Endothelial cell of umbilical vein (primary cell): ENCODE measurements around the gene RBM20. TPM values are rescaled to one million over a fixed set of nuclear protein-coding genes. Genes with fewer than 3 reads are reported as not detected.

Experiments
- BruUV-seq: library from RNA; stranded (reverse); fragments of 400-500 nt; replicated peaks from 2 replicates; lab custom pipeline; 2021; lab: Mats Ljungman, UMichigan
- CTCF ChIA-PET: fragments of 300-600, 350-600 bp; sonication (Branson Sonifier 250); formaldehyde crosslinking; loops from one replicate; lab custom pipeline; 2021; ENCODE audit warnings: antibody characterized with exemption, inconsistent platforms; lab: Charles Lee
- POLR2A ChIA-PET: fragments of 300-600, 350-600 bp; sonication (Branson Sonifier 250); formaldehyde crosslinking; loops from one replicate; lab custom pipeline; 2021; ENCODE audit warnings: antibody characterized with exemption, inconsistent platforms; lab: Charles Lee
- DNase-seq: peaks from one replicate; pipeline ENCODE4 v3.0.0-alpha.2; 2011; ENCODE audit warnings: low read depth, low spot score
- FAIRE-seq: peaks from 2 replicates; lab custom pipeline; 2011; peaks lifted over from hg19 to GRCh38; lab: Jason Lieb, UNC
- H2AFZ ChIP-seq: 2 replicates; pipeline ENCODE4 v1.6.0; 2012; ENCODE audit warnings: low read depth, low read length, control low read depth, inconsistent platforms
- H3K27ac ChIP-seq: 2 replicates; pipeline ENCODE4 v1.5.1; 2011; ENCODE audit warnings: low read depth, mild to moderate bottlenecking, control low read depth, low read length, moderate library complexity; ENCODE audit not compliant: insufficient read depth
- H3K27me3 ChIP-seq, 2 experiments: 2 replicates each; pipeline versions ENCODE4 v1.6.0 to v1.6.1; 2011; ENCODE audit warnings: low read length in 2 of 2, mixed read lengths in 1 of 2; ENCODE audit not compliant: control insufficient read depth in 2 of 2, insufficient read depth in 2 of 2
- H3K36me3 ChIP-seq, 2 experiments: 2 replicates in 1 of 2; 3 replicates in 1 of 2; pipeline ENCODE4 v1.5.1; 2011; ENCODE audit warnings: low read length in 2 of 2, mild to moderate bottlenecking in 1 of 2, moderate library complexity in 1 of 2; ENCODE audit not compliant: control insufficient read depth in 2 of 2, insufficient read depth in 2 of 2; ENCODE audit errors: extremely low read depth in 1 of 2
- H3K4me1 ChIP-seq: 3 replicates; pipeline ENCODE4 v1.5.1; 2011; ENCODE audit warnings: mild to moderate bottlenecking, low read length; ENCODE audit not compliant: control insufficient read depth, insufficient read depth; ENCODE audit errors: extremely low read depth
- H3K4me2 ChIP-seq: 2 replicates; pipeline ENCODE4 v1.6.1; 2011; ENCODE audit warnings: low read length, control low read depth, mixed read lengths; ENCODE audit not compliant: insufficient read depth
- H3K4me3 ChIP-seq, 3 experiments: fragments of 200-600 bp in 1 of 3; sonication (generic), shearing (Covaris generic) in 1 of 3; replicated peaks in 1 of 3; 2 replicates each; pipeline ENCODE4 v1.5.1; 2011 to 2016; ENCODE audit warnings: control low read depth in 3 of 3, low read length in 3 of 3, mild to moderate bottlenecking in 2 of 3, inconsistent platforms in 1 of 3, low read depth in 1 of 3, moderate library complexity in 1 of 3; ENCODE audit not compliant: insufficient read depth in 1 of 3
- H3K79me2 ChIP-seq: 2 replicates; pipeline ENCODE4 v1.6.0; 2012; ENCODE audit warnings: low read length, inconsistent platforms; ENCODE audit not compliant: control insufficient read depth, insufficient read depth
- H3K9ac ChIP-seq: replicated peaks from 2 replicates; pipeline ENCODE3; 2011; ENCODE audit warnings: low read length, control low read depth; ENCODE audit not compliant: insufficient read depth; ENCODE audit errors: extremely low read depth
- H3K9me1 ChIP-seq: replicated peaks from 3 replicates; pipeline ENCODE4 v1.6.0; 2011; ENCODE audit warnings: mild to moderate bottlenecking, low read length; ENCODE audit not compliant: control insufficient read depth, insufficient read depth; ENCODE audit errors: extremely low read depth
- H3K9me3 ChIP-seq: replicated peaks from 2 replicates; pipeline ENCODE4 v1.5.1; 2012; ENCODE audit warnings: low read length, inconsistent platforms; ENCODE audit not compliant: control insufficient read depth, insufficient read depth
- H4K20me1 ChIP-seq: replicated peaks from 2 replicates; pipeline ENCODE3; 2011; ENCODE audit warnings: mild to moderate bottlenecking, low read length; ENCODE audit not compliant: control insufficient read depth, insufficient read depth; ENCODE audit errors: extremely low read depth
- EZH2 ChIP-seq: IDR thresholded peaks from 2 replicates; pipeline ENCODE4 v1.6.1; 2012; ENCODE audit warnings: borderline replicate concordance, low read depth, mild to moderate bottlenecking, moderate library complexity, low read length, inconsistent platforms; ENCODE audit not compliant: severe bottlenecking
- FOS ChIP-seq: IDR thresholded peaks from 2 replicates; pipeline ENCODE4 v1.6.1; 2011; ENCODE audit warnings: mild to moderate bottlenecking, low read length, moderate library complexity, borderline replicate concordance; ENCODE audit not compliant: insufficient read depth
- GATA2 ChIP-seq: IDR thresholded peaks from 2 replicates; pipeline ENCODE4 v1.7.0; 2011; ENCODE audit warnings: low read depth, mild to moderate bottlenecking, moderate library complexity, mixed read lengths, low read length; ENCODE audit not compliant: insufficient read length, insufficient read depth
- JUN ChIP-seq: IDR thresholded peaks from 2 replicates; pipeline ENCODE4 v1.6.1; 2011; ENCODE audit warnings: borderline replicate concordance, low read depth; ENCODE audit not compliant: insufficient read length, insufficient read depth
- MYC ChIP-seq: IDR thresholded peaks from one replicate; pipeline ENCODE4 v1.6.1; 2011; ENCODE audit warnings: mild to moderate bottlenecking, low read depth, low read length
- POLR2A ChIP-seq: IDR thresholded peaks from 2 replicates; pipeline ENCODE4 v1.6.1; 2012; ENCODE audit warnings: low read depth, mild to moderate bottlenecking, control low read depth, low read length
- POLR2AphosphoS5 ChIP-seq: IDR thresholded peaks from 2 replicates; pipeline ENCODE4 v1.6.1; 2012; ENCODE audit warnings: low read depth, mild to moderate bottlenecking, control low read depth, low read length, moderate library complexity; ENCODE audit not compliant: insufficient read depth
- dilution Hi-C: fragments of 300-500 bp; cut with MboI; formaldehyde crosslinking; loops from one replicate; pipeline ENCODE4 v1.15.0; 2019; ENCODE audit warnings: low sequenced_read_pairs; ENCODE audit not compliant: extremely low pct_ligation_motif_present
- intact Hi-C: fragments of 100-400 bp; cut with micrococcal nuclease; formaldehyde crosslinking; loops from one replicate; pipeline ENCODE4 v1.10.0; 2022
- polyA plus RNA-seq, 4 experiments: library from polyadenylated mRNA; depleted of rRNA in 3 of 4; stranded (reverse) in 3 of 4; unstranded in 1 of 4; fragments of >200 nt; gene quantifications; 2 replicates each; pipeline versions ENCODE4 v1.2.1 to v1.2.3, GENCODE V29; 2011 to 2012; ENCODE audit warnings: missing spikeins in 1 of 4
- total RNA-seq: library from RNA; stranded (reverse); gene quantifications from 2 replicates; pipeline ENCODE4 v1.2.3, GENCODE V29; 2021
- TF ChIP-seq, protein P1 (sequence below), 2 donors: IDR thresholded peaks; 1 replicate in 1 of 2; 2 replicates in 1 of 2; pipeline ENCODE4 v1.5.1; 2011; ENCODE audit warnings: low read length in 2 of 2, mild to moderate bottlenecking in 2 of 2, moderate library complexity in 2 of 2, control low read depth in 1 of 2, inconsistent platforms in 1 of 2, low read depth in 1 of 2; ENCODE audit not compliant: insufficient read depth in 1 of 2; ENCODE audit errors: extremely low read depth in 1 of 2
- TF ChIP-seq, protein P2 (sequence below): IDR thresholded peaks from 2 replicates; pipeline ENCODE4 v1.6.1; 2011; ENCODE audit not compliant: insufficient read depth, insufficient read length

RBM20 gene
- total and polyA plus RNA-seq, 2 donors (not counting 3 experiments of a cell fraction or from before 2014, with no cell fraction given): 0.04 TPM; not detected in 1

DNA sequence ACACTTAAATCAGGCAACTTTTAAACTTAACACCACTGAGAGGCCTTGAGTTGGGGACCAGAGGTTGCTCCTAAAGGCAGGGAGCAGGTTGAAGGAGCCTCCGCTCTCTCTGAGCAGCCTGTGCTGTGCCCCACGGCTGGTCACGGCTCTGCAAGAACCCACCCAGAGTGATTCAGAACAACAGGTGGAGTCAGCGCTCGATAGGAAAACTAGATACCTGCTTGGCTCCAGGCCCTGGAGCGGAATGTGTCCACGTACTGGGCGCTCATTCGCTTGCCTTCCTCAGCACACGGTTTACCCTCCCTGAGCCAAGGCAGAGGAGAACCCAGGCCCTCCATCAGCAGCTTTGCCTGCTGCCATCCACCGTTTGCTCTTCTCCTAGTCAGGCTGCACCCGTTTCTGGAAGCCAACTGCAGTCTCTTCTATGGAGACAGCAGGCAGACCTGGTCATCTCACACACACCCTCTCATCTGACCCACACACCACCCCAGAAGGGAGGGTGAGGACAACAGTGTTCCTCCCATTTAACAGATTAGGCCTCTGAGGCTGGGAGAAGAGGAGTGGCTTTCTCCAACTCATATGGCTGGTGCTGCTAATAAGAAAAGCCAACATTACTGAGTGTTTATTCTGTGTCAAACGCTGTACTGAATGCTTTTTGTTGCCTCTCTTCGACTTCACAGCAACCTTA is 189.9 kb downstream of the RBM20 start:
- Histone ChIP-seq H3K79me2 (no peaks in the 10 kb centered on the region), H3K4me3 (no peak overlapping the region), H3K4me1 (no peaks in the 10 kb centered on the region), H3K9me1 (no peaks in the 10 kb centered on the region), H3K27me3 (no peaks in the 10 kb centered on the region), H3K9ac (no peak overlapping the region), H2AFZ (no peak overlapping the region), H3K27ac (no peak overlapping the region), H3K4me2 (no peak overlapping the region), H3K36me3 (no peaks in the 10 kb centered on the region), H4K20me1 (no peaks in the 10 kb centered on the region), H3K9me3 (no peaks in the 10 kb centered on the region)
- TF ChIP-seq POLR2A (no peak), GATA2 (no peak), JUN (no peak)
- ChIA-PET CTCF (interaction anchor here (1.1 to 1.4 kb wide), 2 partner anchors 38 to 60 kb away, joined by 3 read pairs; partner anchors contain the start of gene PDCD4), POLR2A (no interaction called here)
- no TSS peak for BruUV-seq
- dilution Hi-C loops: no loop called here
- no peak for DNase-seq
- FAIRE-seq: no peak
- intact Hi-C loops: no loop called here

DNA sequence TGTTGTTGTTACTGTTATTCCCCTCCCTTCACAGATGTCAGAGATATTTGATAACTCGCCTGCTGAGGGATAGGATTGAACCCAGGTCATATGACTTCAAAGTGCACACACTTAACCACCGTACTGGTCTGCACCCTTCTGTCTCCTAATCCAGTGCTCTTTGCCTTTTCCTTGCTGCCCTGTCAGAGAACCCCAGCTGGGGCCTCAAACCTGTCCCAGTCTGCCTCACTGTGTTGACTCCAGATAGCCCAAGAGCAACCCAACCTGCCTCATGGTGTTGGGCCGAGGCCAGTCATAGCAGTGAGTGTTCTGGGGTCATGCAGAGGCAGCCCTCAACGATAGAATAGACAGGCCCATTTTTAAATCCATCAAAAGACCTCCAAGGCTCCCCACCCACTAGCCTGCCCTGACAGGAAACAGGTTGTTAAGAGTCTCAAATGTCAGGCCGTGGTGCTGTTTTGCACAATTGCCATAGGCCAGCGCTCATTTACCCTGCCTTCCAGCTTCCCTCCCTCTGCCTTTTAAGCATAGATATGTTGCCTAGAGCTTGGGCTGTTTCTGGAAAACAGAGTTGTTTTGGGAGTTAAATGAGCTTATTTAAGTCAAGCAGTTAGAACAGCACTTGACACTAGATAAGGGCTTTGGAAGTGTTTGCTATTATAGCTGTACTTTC is 190.6 kb downstream of the RBM20 start:
- no peak overlapping the region for H3K27ac ChIP-seq
- H3K4me2 ChIP-seq: no peak overlapping the region
- intact Hi-C loops (no loop called here), dilution Hi-C loops (no loop called here)
- H3K9ac ChIP-seq: no peak overlapping the region
- H2AFZ ChIP-seq: no peak overlapping the region
- H3K4me1 ChIP-seq: no peaks in the 10 kb centered on the region
- ChIA-PET POLR2A (no interaction called here), CTCF (interaction anchor here (0.7 to 1.1 kb wide), 3 partner anchors 18 to 57 kb away, joined by 3 to 4 read pairs (median 3); partner anchors contain the start of gene PDCD4)
- no peaks in the 10 kb centered on the region for H3K9me1 ChIP-seq
- no peaks in the 10 kb centered on the region for H3K9me3 ChIP-seq
- H3K27me3 ChIP-seq: no peaks in the 10 kb centered on the region
- no peaks in the 10 kb centered on the region for H3K79me2 ChIP-seq
- H3K36me3 ChIP-seq: no peaks in the 10 kb centered on the region
- no peaks in the 10 kb centered on the region for H4K20me1 ChIP-seq
- no peak overlapping the region for H3K4me3 ChIP-seq
- FAIRE-seq: no peak
- TF ChIP-seq POLR2AphosphoS5 (no peak), FOS (no peak), MYC (no peak), JUN (no peak), GATA2 (no peak), POLR2A (no peak), EZH2 (no peak)
- TF ChIP-seq, protein P1, sequence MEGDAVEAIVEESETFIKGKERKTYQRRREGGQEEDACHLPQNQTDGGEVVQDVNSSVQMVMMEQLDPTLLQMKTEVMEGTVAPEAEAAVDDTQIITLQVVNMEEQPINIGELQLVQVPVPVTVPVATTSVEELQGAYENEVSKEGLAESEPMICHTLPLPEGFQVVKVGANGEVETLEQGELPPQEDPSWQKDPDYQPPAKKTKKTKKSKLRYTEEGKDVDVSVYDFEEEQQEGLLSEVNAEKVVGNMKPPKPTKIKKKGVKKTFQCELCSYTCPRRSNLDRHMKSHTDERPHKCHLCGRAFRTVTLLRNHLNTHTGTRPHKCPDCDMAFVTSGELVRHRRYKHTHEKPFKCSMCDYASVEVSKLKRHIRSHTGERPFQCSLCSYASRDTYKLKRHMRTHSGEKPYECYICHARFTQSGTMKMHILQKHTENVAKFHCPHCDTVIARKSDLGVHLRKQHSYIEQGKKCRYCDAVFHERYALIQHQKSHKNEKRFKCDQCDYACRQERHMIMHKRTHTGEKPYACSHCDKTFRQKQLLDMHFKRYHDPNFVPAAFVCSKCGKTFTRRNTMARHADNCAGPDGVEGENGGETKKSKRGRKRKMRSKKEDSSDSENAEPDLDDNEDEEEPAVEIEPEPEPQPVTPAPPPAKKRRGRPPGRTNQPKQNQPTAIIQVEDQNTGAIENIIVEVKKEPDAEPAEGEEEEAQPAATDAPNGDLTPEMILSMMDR (IDR thresholded peaks at IDR 0.05; ENCODE audit: extremely low read depth in 1 of 2, insufficient read depth in 1 of 2, low read depth in 1 of 2, low read length in 2 of 2): no peak
- TF ChIP-seq, protein P2, sequence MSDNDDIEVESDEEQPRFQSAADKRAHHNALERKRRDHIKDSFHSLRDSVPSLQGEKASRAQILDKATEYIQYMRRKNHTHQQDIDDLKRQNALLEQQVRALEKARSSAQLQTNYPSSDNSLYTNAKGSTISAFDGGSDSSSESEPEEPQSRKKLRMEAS: no peak
- no TSS peak for BruUV-seq
- DNase-seq: peak; percentile 69
